K562 (cell line): ENCODE data around the gene CPLX1. TPM values are rescaled to one million over a fixed set of nuclear protein-coding genes. Genes with fewer than 3 reads are reported as not detected.
A peak's percentile ranks its signal among the peaks of the same experiment; 100 is the strongest.

Source experiments
- ARNT ChIP-seq, 2 experiments: fragments of 450-650 bp; IDR thresholded peaks; 2 replicates each; pipeline ENCODE4 v1.6.1; 2016; ENCODE audit warnings: mild to moderate bottlenecking in 1 of 2
- CHCHD3 ChIP-seq: fragments of 250-450 bp; sonication (Bioruptor Pico); IDR thresholded peaks from 2 replicates; pipeline ENCODE4 v2.1.2; 2022; ENCODE audit warnings: mild to moderate bottlenecking
- CHD1 ChIP-seq: fragments of 200-600 bp; sonication (generic); IDR thresholded peaks from one replicate; pipeline ENCODE4 v1.6.1; 2012; ENCODE audit warnings: mild to moderate bottlenecking, moderate library complexity, low read length, inconsistent platforms
- CTBP1 ChIP-seq: fragments of 450-650 bp; IDR thresholded peaks from 2 replicates; pipeline ENCODE4 v1.6.1; 2016; ENCODE audit warnings: borderline replicate concordance
- EP300 ChIP-seq: IDR thresholded peaks from 2 replicates; pipeline ENCODE4 v1.6.1; 2012; ENCODE audit warnings: low read length, improper control_type of control experiment
- GTF2E2 ChIP-seq: fragments of 200-800 bp; sonication (Bioruptor generic); IDR thresholded peaks from 2 replicates; pipeline ENCODE4 v1.6.1; 2016; ENCODE audit warnings: missing genetic modification characterization, missing compliant biosample characterization
- KLF16 ChIP-seq: IDR thresholded peaks from 2 replicates; pipeline ENCODE4 v1.6.1; 2016; ENCODE audit warnings: antibody characterized with exemption
- MED1 ChIP-seq: sonication (generic); formaldehyde crosslinking; IDR thresholded peaks from 2 replicates; pipeline ENCODE4 v1.8.1; 2023; ENCODE audit warnings: missing genetic modification reagents, borderline replicate concordance
- NRF1 ChIP-seq, 2 experiments: fragments of 450-650 bp; IDR thresholded peaks in 1 of 2; conservative IDR thresholded peaks in 1 of 2; 2 replicates each; pipeline ENCODE4 v1.6.1; 2014; ENCODE audit warnings: mild to moderate bottlenecking in 2 of 2
- PML ChIP-seq: IDR thresholded peaks from 2 replicates; pipeline ENCODE4 v1.6.1; 2012; ENCODE audit warnings: low read length, inconsistent platforms
- POLR2A ChIP-seq: fragments of 450-650 bp; conservative IDR thresholded peaks from 2 replicates; pipeline ENCODE4 v1.6.1; 2016
- SIRT6 ChIP-seq: IDR thresholded peaks from one replicate; pipeline ENCODE4 v1.6.1; 2012; ENCODE audit warnings: low read depth, mild to moderate bottlenecking, control low read depth, inconsistent platforms, low read length, moderate library complexity
- TBP ChIP-seq: optimal IDR thresholded peaks from 2 replicates; pipeline ENCODE3; 2011; ENCODE audit warnings: low read depth, low read length, improper control_type of control experiment
- TRIM24 ChIP-seq, 2 experiments: fragments of 450-650 bp; IDR thresholded peaks; 2 replicates each; pipeline ENCODE4 v1.6.1; 2016
- polyA plus RNA-seq, 8 experiments: library from polyadenylated mRNA; depleted of rRNA in 4 of 8; stranded (reverse) in 5 of 8; unstranded in 3 of 8; fragments of >200 nt; fragmentation: Nextera tagmentation in 2 of 8; fragmentation: Illumina TruSeq in 1 of 8; extraction: Ambion mirVana in 2 of 8; extraction: Trizol in 1 of 8; gene quantifications; 2 replicates each; pipeline versions ENCODE4 v1.2.1 to v1.2.3, GENCODE V29; 2011 to 2014; ENCODE audit warnings: inconsistent platforms in 1 of 8, missing spikeins in 1 of 8
- total RNA-seq, 7 experiments: library from RNA; depleted of rRNA in 6 of 7; stranded (reverse); fragments of >200 nt in 6 of 7; fragmentation: Illumina TruSeq in 2 of 7; extraction: Trizol in 2 of 7; gene quantifications; 2 replicates each; pipeline versions ENCODE4 v1.2.1 to v1.2.3, GENCODE V29; 2011 to 2021; ENCODE audit warnings: low replicate concordance in 1 of 7
- TF ChIP-seq, protein P1 (sequence below), 2 experiments: fragments of 450-650 bp; formaldehyde crosslinking in 1 of 2; IDR thresholded peaks; 2 replicates each; pipeline versions ENCODE4 v1.4.0 to v1.6.1; 2014 to 2020; ENCODE audit warnings: mild to moderate bottlenecking in 2 of 2, borderline replicate concordance in 1 of 2, low read depth in 1 of 2

CPLX1 gene
- total and polyA plus RNA-seq, 9 of the 15 experiments (the other 6 are each of a cell fraction or from before 2014, with no cell fraction given), result 0.03 to 3.3 (median 0.17) TPM; not detected in 2

DNA sequence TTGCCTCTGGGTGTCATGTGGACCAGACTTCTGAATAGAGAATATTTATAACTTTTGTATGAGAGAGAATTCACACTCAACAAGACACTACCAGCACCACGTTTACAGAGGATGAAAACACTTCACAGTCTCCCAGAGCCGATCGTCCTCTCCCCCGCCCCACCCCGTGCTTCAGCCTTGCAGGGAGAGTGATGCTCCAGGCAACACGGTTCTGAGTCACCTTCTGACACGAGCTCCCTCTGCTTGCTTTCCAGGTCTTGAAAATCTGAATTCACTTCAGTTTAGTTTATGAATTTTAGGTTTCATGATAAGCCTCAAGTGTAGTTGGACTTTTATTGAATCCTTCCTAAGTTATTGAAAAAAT, 59.8 kb downstream of the CPLX1 start (continued):
- TF ChIP-seq, protein P1, sequence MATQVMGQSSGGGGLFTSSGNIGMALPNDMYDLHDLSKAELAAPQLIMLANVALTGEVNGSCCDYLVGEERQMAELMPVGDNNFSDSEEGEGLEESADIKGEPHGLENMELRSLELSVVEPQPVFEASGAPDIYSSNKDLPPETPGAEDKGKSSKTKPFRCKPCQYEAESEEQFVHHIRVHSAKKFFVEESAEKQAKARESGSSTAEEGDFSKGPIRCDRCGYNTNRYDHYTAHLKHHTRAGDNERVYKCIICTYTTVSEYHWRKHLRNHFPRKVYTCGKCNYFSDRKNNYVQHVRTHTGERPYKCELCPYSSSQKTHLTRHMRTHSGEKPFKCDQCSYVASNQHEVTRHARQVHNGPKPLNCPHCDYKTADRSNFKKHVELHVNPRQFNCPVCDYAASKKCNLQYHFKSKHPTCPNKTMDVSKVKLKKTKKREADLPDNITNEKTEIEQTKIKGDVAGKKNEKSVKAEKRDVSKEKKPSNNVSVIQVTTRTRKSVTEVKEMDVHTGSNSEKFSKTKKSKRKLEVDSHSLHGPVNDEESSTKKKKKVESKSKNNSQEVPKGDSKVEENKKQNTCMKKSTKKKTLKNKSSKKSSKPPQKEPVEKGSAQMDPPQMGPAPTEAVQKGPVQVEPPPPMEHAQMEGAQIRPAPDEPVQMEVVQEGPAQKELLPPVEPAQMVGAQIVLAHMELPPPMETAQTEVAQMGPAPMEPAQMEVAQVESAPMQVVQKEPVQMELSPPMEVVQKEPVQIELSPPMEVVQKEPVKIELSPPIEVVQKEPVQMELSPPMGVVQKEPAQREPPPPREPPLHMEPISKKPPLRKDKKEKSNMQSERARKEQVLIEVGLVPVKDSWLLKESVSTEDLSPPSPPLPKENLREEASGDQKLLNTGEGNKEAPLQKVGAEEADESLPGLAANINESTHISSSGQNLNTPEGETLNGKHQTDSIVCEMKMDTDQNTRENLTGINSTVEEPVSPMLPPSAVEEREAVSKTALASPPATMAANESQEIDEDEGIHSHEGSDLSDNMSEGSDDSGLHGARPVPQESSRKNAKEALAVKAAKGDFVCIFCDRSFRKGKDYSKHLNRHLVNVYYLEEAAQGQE (IDR thresholded peaks at IDR 0.05; ENCODE audit: borderline replicate concordance), result peak; percentile 9; the same call in 1 of the 2 replicates
- TF ChIP-seq, protein P1 (CRISPR knock-in tag; IDR thresholded peaks at IDR 0.05; ENCODE audit: low read depth), result no peak
- no peak for TF ChIP-seq MED1
- TF ChIP-seq PML, result 0 out of 2 replicates have a peak, but pooled peaks have one; percentile 10
- 0 out of 2 replicates have a peak, but pooled peaks have one; percentile 0 for TF ChIP-seq KLF16
- no peak for TF ChIP-seq GTF2E2 (tag)
- peak; percentile 15; the same call in 1 of the 2 replicates for TF ChIP-seq POLR2A
- TF ChIP-seq NRF1 (conservative IDR thresholded peaks at IDR 0.05 in 1 of 2, IDR thresholded peaks at IDR 0.05 in 1 of 2), result peak in 1 of 2 experiments; percentile 44; a peak in 3 of 4 replicates
- TF ChIP-seq CHCHD3 (CRISPR knock-in tag), result no peak
- no peak for TF ChIP-seq ARNT (IDR thresholded peaks at IDR 0.05)
- TF ChIP-seq SIRT6, result peak; percentile 19
- no peak for TF ChIP-seq TBP
- no peak for TF ChIP-seq EP300
- TF ChIP-seq CHD1, result no peak
- no peak for TF ChIP-seq TRIM24 (IDR thresholded peaks at IDR 0.05)
- 0 out of 2 replicates have a peak, but pooled peaks have one; percentile 9 for TF ChIP-seq CTBP1
